ENCODE data around the gene FHL3.

DNA sequence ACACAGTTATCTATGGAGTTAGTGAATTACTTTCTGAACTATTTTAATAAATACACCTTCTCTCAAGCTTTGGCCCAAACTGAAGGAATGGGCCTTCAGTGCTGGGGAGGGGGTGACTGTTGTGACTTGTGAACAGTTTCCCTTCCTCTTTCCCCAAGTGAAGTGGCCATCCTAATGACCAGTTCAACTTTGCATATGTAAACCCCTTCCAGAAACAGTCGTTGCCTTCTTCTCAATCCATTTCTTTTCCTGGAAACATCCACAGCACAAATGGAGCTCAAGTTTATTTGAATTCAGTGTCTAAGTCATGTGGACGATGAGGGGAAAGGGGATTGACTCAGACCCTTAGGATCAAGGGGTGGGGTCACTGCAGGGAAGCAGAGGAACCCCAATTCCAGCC, 57.1 kb downstream of the FHL3 start:
- TF ChIP-seq, protein P1, sequence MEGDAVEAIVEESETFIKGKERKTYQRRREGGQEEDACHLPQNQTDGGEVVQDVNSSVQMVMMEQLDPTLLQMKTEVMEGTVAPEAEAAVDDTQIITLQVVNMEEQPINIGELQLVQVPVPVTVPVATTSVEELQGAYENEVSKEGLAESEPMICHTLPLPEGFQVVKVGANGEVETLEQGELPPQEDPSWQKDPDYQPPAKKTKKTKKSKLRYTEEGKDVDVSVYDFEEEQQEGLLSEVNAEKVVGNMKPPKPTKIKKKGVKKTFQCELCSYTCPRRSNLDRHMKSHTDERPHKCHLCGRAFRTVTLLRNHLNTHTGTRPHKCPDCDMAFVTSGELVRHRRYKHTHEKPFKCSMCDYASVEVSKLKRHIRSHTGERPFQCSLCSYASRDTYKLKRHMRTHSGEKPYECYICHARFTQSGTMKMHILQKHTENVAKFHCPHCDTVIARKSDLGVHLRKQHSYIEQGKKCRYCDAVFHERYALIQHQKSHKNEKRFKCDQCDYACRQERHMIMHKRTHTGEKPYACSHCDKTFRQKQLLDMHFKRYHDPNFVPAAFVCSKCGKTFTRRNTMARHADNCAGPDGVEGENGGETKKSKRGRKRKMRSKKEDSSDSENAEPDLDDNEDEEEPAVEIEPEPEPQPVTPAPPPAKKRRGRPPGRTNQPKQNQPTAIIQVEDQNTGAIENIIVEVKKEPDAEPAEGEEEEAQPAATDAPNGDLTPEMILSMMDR (IDR thresholded peaks at IDR 0.05; ENCODE audit: low read depth, low read length, missing input control) = no peak
- no peak for TF ChIP-seq TAF1 (conservative IDR thresholded peaks at IDR 0.05)
- TF ChIP-seq EGR1 (IDR thresholded peaks at IDR 0.05; ENCODE audit: low read depth in 2 of 2) = no peak
- TF ChIP-seq, protein P2, sequence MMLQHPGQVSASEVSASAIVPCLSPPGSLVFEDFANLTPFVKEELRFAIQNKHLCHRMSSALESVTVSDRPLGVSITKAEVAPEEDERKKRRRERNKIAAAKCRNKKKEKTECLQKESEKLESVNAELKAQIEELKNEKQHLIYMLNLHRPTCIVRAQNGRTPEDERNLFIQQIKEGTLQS (IDR thresholded peaks at IDR 0.05) = no peak
- no peak for TF ChIP-seq RAD21 (IDR thresholded peaks at IDR 0.05)
- TF ChIP-seq JUND (IDR thresholded peaks at IDR 0.05) = no peak
- TF ChIP-seq, protein P3, sequence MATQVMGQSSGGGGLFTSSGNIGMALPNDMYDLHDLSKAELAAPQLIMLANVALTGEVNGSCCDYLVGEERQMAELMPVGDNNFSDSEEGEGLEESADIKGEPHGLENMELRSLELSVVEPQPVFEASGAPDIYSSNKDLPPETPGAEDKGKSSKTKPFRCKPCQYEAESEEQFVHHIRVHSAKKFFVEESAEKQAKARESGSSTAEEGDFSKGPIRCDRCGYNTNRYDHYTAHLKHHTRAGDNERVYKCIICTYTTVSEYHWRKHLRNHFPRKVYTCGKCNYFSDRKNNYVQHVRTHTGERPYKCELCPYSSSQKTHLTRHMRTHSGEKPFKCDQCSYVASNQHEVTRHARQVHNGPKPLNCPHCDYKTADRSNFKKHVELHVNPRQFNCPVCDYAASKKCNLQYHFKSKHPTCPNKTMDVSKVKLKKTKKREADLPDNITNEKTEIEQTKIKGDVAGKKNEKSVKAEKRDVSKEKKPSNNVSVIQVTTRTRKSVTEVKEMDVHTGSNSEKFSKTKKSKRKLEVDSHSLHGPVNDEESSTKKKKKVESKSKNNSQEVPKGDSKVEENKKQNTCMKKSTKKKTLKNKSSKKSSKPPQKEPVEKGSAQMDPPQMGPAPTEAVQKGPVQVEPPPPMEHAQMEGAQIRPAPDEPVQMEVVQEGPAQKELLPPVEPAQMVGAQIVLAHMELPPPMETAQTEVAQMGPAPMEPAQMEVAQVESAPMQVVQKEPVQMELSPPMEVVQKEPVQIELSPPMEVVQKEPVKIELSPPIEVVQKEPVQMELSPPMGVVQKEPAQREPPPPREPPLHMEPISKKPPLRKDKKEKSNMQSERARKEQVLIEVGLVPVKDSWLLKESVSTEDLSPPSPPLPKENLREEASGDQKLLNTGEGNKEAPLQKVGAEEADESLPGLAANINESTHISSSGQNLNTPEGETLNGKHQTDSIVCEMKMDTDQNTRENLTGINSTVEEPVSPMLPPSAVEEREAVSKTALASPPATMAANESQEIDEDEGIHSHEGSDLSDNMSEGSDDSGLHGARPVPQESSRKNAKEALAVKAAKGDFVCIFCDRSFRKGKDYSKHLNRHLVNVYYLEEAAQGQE (IDR thresholded peaks at IDR 0.05) = no peak
